Measurements from ENCODE around the gene FGB. TPM values are rescaled to one million over a fixed set of nuclear protein-coding genes. Genes with fewer than 3 reads are reported as not detected.

The FGB gene
- total RNA-seq, 4 donors from 2014 or later, result 40.9 TPM; not detected in 3

- TF ChIP-seq POLR2A (IDR thresholded peaks at IDR 0.05) (no peak), EP300 (IDR thresholded peaks at IDR 0.05) (no peak), CTCF (IDR thresholded peaks at IDR 0.05) (no peak)
- no peak overlapping the region for H3K4me3 ChIP-seq
- no peak for DNase-seq (ENCODE audit: low spot score in 2 of 2)
- 62% methylated on average over 4 of the region's 4 CpGs for WGBS
- H3K4me1 ChIP-seq, result no peaks in the 10 kb centered on the region
- no peaks in the 10 kb centered on the region for H3K9me3 ChIP-seq
- H3K27me3 ChIP-seq, result peaks cover 9% of the 10 kb centered on the region
- no peaks in the 10 kb centered on the region for H3K36me3 ChIP-seq
- H3K27ac ChIP-seq, result no peak overlapping the region
Measured at GRCh38 chr4:154610582-154610981, 47.8 kb downstream of the FGB start.

DNA sequence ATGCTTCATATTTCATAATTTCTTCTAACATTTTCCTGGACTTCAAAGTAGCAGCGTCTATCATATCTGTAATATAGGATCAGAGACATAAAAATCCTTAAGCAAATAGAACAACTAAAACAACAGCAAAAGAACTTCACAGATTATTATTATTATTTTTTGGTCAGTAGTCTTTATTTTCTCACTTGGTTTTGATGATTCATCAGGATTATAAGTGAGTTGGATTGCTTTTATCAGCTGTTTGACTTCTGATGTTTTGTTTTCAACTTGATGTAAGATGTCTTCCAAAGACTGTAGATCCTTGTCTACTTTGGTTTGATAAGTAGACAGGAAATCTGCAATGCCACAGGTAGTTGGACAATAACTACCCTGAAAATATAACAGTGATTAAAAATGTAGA is 49.0 kb downstream of the FGB start:
- H3K27ac ChIP-seq, result no peak overlapping the region
- no peaks in the 10 kb centered on the region for H3K9me3 ChIP-seq
- TF ChIP-seq POLR2AphosphoS5 (IDR thresholded peaks at IDR 0.05) (no peak), EP300 (IDR thresholded peaks at IDR 0.05) (no peak), CTCF (IDR thresholded peaks at IDR 0.05) (no peak), POLR2A (IDR thresholded peaks at IDR 0.05) (no peak)
- peaks cover 9% of the 10 kb centered on the region for H3K27me3 ChIP-seq
- WGBS, result 84% methylated on average over 1 of the region's 1 CpG
- no peak for DNase-seq (ENCODE audit: low spot score in 2 of 2)
- no peaks in the 10 kb centered on the region for H3K36me3 ChIP-seq
- no peaks in the 10 kb centered on the region for H3K4me1 ChIP-seq
- no peak overlapping the region for H3K4me3 ChIP-seq

GRCh38 chr4:154612472-154613414 is 49.9 kb downstream of the FGB start, which contains the start of gene FGG:
TSS of gene FGG (minus strand) at chr4:154612656. CDS start at chr4:154612609, 47 bp downstream.
- Histone ChIP-seq H3K27me3 (peaks cover 9% of the 10 kb centered on the region), H3K27ac (no peak within 1 kb of the TSS), H3K36me3 (no peaks in the 10 kb centered on the region), H3K4me3 (no peak within 1 kb of the TSS), H3K4me1 (no peaks in the 10 kb centered on the region), H3K9me3 (no peaks in the 10 kb centered on the region)
- TF ChIP-seq POLR2A (IDR thresholded peaks at IDR 0.05) (no peak), CTCF (IDR thresholded peaks at IDR 0.05) (no peak), EP300 (IDR thresholded peaks at IDR 0.05) (no peak), POLR2AphosphoS5 (IDR thresholded peaks at IDR 0.05) (no peak)
- DNase-seq (ENCODE audit: low spot score in 2 of 2), result no peak
- 72% methylated on average over 7 of the region's 7 CpGs for WGBS

DNA sequence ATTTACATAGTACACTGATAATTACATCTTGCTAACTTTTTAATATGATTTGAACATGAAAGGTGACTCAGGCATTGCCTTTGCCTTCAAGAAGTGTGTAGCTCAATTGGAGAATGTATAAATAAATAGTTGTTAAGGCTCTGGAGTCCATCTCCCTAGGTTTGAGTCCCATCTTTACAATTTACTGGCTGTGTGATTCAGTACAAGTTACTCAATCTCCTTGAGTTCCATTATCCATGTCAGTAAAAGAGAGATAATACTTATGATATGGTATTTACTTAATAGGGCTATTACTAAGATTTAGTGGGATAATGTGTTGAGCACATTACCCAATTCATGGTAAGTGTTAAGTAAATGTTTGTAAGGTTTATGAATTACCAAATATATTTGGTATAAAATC is 51.5 kb downstream of the FGB start:
- TF ChIP-seq EP300 (IDR thresholded peaks at IDR 0.05) (no peak), POLR2A (IDR thresholded peaks at IDR 0.05) (no peak), CTCF (IDR thresholded peaks at IDR 0.05) (no peak), POLR2AphosphoS5 (IDR thresholded peaks at IDR 0.05) (no peak)
- no peak for DNase-seq (ENCODE audit: low spot score in 2 of 2)

DNA sequence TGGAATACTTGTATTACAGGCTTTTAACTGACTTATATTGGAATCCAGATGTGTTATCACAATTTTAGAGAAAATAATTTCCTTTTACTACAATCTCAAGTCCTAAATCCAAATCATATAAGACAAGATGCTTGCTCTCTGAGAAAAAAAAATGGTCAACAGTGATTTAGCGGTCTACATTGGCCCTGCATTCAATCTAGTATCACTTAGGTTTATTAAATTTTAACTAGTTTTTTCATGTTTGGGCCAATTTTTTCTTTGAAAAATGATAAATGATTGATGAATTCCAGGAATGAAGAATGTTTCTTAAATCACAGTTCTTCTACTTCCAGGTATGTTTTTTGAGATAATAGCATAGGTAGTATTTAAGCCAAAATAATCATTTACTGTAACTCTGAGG is 52.4 kb downstream of the FGB start:
- Histone ChIP-seq H3K27me3 (peaks cover 3% of the 10 kb centered on the region), H3K36me3 (no peaks in the 10 kb centered on the region), H3K27ac (no peak overlapping the region), H3K4me1 (no peaks in the 10 kb centered on the region), H3K4me3 (no peak overlapping the region), H3K9me3 (no peaks in the 10 kb centered on the region)
- TF ChIP-seq POLR2A (IDR thresholded peaks at IDR 0.05) (no peak), POLR2AphosphoS5 (IDR thresholded peaks at IDR 0.05) (no peak), CTCF (IDR thresholded peaks at IDR 0.05) (no peak), EP300 (IDR thresholded peaks at IDR 0.05) (no peak)
- 96% methylated on average over 1 of the region's 1 CpG for WGBS
- no peak for DNase-seq (ENCODE audit: low spot score in 2 of 2)

More for the DNA sequence above, 51.5 kb downstream of the FGB start:
- H3K9me3 ChIP-seq, result no peaks in the 10 kb centered on the region
- H3K4me3 ChIP-seq, result no peak overlapping the region
- H3K36me3 ChIP-seq, result no peaks in the 10 kb centered on the region
- no peaks in the 10 kb centered on the region for H3K4me1 ChIP-seq
- H3K27ac ChIP-seq, result no peak overlapping the region
- H3K27me3 ChIP-seq, result peaks cover 4% of the 10 kb centered on the region
